Muscle layer of duodenum (tissue), 2 donors: Measurements from ENCODE around the gene CASS4.
A peak's percentile ranks its signal among the peaks of the same experiment; 100 is the strongest.

Experiments
- H3K27ac ChIP-seq: one replicate; pipeline ENCODE4 v1.7.0; 2013; ENCODE audit warnings: mild to moderate bottlenecking, low read length
- H3K27me3 ChIP-seq: one replicate; pipeline ENCODE4 v1.7.0; 2013; ENCODE audit warnings: low read depth, mild to moderate bottlenecking, control low read depth, low read length
- H3K36me3 ChIP-seq, 2 donors: one replicate each; pipeline ENCODE4 v1.7.0; 2013; ENCODE audit warnings: low read length in 2 of 2, control low read depth in 1 of 2, mild to moderate bottlenecking in 1 of 2; ENCODE audit not compliant: insufficient read depth in 2 of 2, control insufficient read depth in 1 of 2
- H3K4me1 ChIP-seq, 2 donors: one replicate each; pipeline ENCODE4 v1.7.0; 2013; ENCODE audit warnings: low read length in 2 of 2, mild to moderate bottlenecking in 2 of 2, control low read depth in 1 of 2, moderate library complexity in 1 of 2; ENCODE audit not compliant: insufficient read depth in 2 of 2, control insufficient read depth in 1 of 2
- H3K4me3 ChIP-seq, 2 donors: one replicate each; pipeline ENCODE4 v1.7.0; 2013; ENCODE audit warnings: low read length in 2 of 2, low read depth in 1 of 2, mild to moderate bottlenecking in 1 of 2
- H3K9me3 ChIP-seq, 2 donors: one replicate each; pipeline ENCODE4 v1.7.0; 2013; ENCODE audit warnings: low read length in 2 of 2, control low read depth in 1 of 2, mild to moderate bottlenecking in 1 of 2; ENCODE audit not compliant: control insufficient read depth in 1 of 2
- donor health status: healthy.

CASS4 gene

GRCh38 chr20:56433221-56433879 lies 21.3 kb downstream of the CASS4 start:
- Histone ChIP-seq H3K4me1 (peaks cover 0 to 10% of the 10 kb centered on the region in 2 donors), H3K4me3 (no peak overlapping the region), H3K36me3 (no peaks in the 10 kb centered on the region), H3K27ac (no peak overlapping the region), H3K27me3 (no peaks in the 10 kb centered on the region), H3K9me3 (no peaks in the 10 kb centered on the region)

- Histone ChIP-seq H3K27ac (no peak overlapping the region), H3K27me3 (no peaks in the 10 kb centered on the region), H3K9me3 (no peaks in the 10 kb centered on the region), H3K4me1 (peaks cover 0 to 5% of the 10 kb centered on the region in 2 donors), H3K36me3 (no peaks in the 10 kb centered on the region), H3K4me3 (no peak overlapping the region)
These were observed 21.8 kb downstream of the CASS4 start for GRCh38 chr20:56433880-56434255.

DNA sequence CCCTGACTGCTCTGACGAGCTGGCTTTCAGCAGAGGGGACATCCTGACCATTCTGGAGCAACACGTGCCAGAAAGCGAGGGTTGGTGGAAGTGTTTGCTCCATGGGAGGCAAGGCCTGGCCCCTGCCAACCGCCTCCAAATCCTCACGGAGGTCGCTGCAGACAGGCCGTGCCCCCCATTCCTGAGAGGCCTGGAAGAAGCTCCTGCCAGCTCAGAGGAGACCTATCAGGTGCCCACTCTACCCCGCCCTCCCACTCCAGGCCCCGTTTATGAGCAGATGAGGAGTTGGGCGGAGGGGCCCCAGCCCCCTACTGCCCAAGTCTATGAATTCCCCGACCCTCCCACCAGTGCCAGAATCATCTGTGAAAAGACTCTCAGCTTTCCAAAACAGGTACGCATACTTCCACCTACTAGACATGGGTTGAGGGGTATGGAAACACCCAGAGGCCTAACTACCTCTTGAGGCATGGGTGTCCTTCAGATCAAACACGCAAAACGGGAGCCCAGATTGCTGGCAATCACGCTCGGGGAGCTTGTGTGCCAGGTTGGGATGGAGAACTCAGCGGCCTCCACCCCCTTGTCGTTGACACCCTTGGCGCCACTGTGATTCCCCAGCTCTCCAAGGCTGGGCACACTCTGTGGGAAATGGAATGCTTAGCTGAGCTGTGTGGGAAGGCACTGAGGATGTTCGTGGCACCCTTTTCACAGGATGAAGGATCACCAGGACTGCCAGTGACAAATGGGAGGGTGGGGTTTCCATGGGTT lies 25.3 kb downstream of the CASS4 start:
- Histone ChIP-seq H3K9me3 (no peaks in the 10 kb centered on the region), H3K36me3 (no peaks in the 10 kb centered on the region), H3K27me3 (peaks cover 4% of the 10 kb centered on the region), H3K27ac (no peak overlapping the region), H3K4me3 (no peak overlapping the region), H3K4me1 (peaks cover 0 to 15% of the 10 kb centered on the region in 2 donors)

DNA sequence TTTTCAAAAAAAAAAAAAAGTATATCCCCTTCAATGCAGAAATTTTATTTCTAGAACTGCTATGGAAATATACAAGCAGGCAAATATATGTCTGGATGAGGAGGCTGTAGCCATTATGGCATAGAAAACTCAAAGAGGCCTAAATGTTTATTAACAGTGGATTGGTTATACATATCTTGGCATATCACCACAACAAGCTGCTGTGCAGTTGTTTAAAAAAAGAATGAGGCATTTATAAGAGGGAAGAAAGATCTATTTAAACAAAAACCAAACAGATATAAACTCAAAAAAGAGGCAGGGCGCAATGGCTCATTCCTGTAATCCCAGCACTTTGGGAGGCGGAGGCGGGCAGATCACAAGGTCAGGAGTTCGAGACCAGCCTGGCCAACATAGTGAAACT lies 26.2 kb downstream of the CASS4 start:
- Histone ChIP-seq H3K27me3 (peaks cover 4% of the 10 kb centered on the region), H3K4me1 (peaks cover 0 to 15% of the 10 kb centered on the region in 2 donors), H3K27ac (no peak overlapping the region), H3K36me3 (no peaks in the 10 kb centered on the region), H3K4me3 (no peak overlapping the region), H3K9me3 (no peaks in the 10 kb centered on the region)

GRCh38 chr20:56439771-56440291 lies 27.8 kb downstream of the CASS4 start:
- no peaks in the 10 kb centered on the region for H3K36me3 ChIP-seq
- H3K9me3 ChIP-seq, result no peaks in the 10 kb centered on the region
- peaks cover 0 to 11% of the 10 kb centered on the region in 2 donors for H3K4me1 ChIP-seq
- no peak overlapping the region for H3K4me3 ChIP-seq
- H3K27ac ChIP-seq, result peak overlapping the region; percentile 47
- H3K27me3 ChIP-seq, result peaks cover 4% of the 10 kb centered on the region

- H3K36me3 ChIP-seq, result no peaks in the 10 kb centered on the region
- H3K27ac ChIP-seq, result peak overlapping the region; percentile 47
- H3K4me1 ChIP-seq, result peaks cover 0 to 11% of the 10 kb centered on the region in 2 donors
- H3K9me3 ChIP-seq, result no peaks in the 10 kb centered on the region
- H3K4me3 ChIP-seq, result no peak overlapping the region
- H3K27me3 ChIP-seq, result peaks cover 4% of the 10 kb centered on the region
These were observed 28.4 kb downstream of the CASS4 start for GRCh38 chr20:56440346-56441007.

DNA sequence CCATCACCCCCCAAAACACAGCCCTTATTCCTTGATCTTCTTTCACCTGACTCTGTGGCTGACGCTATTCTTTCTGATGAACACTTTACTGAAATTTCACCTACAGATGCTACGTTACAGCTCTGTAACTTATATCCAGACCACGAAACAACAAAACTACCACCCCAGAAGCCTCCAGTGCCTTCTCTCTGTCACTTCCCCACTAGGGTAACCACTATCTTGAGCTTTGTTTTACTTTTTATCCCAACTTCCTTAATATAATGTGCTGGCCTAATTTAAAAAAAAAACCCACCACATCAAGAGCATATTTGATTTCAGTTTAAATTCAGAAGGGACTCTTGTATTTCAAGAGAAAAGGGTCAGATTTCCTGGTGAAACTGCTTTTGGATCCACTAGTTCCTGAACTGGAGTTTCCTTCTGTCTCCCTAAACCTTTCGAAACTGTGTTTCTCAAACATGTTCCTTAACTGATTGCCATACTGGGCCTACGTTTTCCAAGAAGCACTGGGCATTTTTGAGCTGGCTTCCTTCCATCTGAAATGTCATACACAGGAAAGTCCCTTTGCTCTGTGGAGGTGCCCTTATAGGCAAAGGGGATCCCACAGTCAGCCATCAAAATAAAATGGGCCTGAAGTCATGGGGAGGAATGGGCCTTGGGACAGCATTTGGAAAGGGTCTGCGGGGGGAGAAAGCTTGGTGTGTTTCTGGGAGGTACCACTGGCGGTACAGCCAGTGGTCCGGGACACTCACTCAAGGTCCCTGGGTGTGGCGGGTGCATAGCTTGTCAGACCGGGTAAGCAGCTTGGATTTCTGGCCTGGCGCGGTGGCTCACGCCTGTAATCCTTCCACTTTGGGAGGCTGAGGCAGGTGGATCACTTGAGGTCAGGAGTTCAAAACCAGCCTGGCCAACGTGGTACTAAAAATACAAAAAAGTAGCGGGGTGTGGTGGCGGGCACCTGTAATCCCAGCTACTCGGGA lies 30.6 kb downstream of the CASS4 start:
- H3K9me3 ChIP-seq, result no peaks in the 10 kb centered on the region
- H3K27ac ChIP-seq, result no peak overlapping the region
- no peaks in the 10 kb centered on the region for H3K36me3 ChIP-seq
- peaks cover 0 to 11% of the 10 kb centered on the region in 2 donors for H3K4me1 ChIP-seq
- peaks cover 4% of the 10 kb centered on the region for H3K27me3 ChIP-seq
- H3K4me3 ChIP-seq, result no peak overlapping the region

GRCh38 chr20:56443654-56444540 lies 31.8 kb downstream of the CASS4 start:
- Histone ChIP-seq H3K27me3 (peaks cover 4% of the 10 kb centered on the region), H3K9me3 (no peaks in the 10 kb centered on the region), H3K27ac (no peak overlapping the region), H3K4me1 (peaks cover 0 to 11% of the 10 kb centered on the region in 2 donors), H3K36me3 (no peaks in the 10 kb centered on the region), H3K4me3 (no peak overlapping the region)

GRCh38 chr20:56445130-56445529 lies 33.1 kb downstream of the CASS4 start:
- Histone ChIP-seq H3K4me3 (no peak overlapping the region), H3K36me3 (no peaks in the 10 kb centered on the region), H3K27ac (no peak overlapping the region), H3K4me1 (peaks cover 0 to 4% of the 10 kb centered on the region in 2 donors), H3K9me3 (no peaks in the 10 kb centered on the region), H3K27me3 (peaks cover 4% of the 10 kb centered on the region)

DNA sequence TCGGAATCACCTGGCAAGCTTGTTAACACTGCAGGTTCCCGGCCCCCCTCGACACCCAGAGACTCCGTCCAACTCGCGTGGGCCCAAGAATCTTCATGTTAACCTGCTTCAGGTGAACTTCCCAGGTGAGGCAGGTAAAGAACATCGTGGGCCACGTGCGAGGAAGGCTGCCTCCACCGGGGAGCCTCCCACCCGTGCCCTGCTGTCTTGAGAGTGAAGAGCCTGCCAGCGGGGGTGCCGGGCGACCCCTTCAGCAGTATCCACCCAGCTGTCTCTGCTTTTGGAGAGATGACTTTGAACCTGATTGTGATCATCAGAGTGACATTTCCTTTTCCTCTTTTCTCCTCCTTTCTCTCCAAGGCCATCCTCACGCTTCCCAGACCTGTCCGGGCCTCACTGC lies 33.5 kb downstream of the CASS4 start:
- Histone ChIP-seq H3K4me1 (peaks cover 0 to under 1% of the 10 kb centered on the region in 2 donors), H3K9me3 (no peaks in the 10 kb centered on the region), H3K4me3 (no peak overlapping the region), H3K36me3 (no peaks in the 10 kb centered on the region), H3K27me3 (peaks cover 4% of the 10 kb centered on the region), H3K27ac (no peak overlapping the region)
